Cardiac fibroblast (primary cell): Measurements from ENCODE around the gene HMGN4.
"Not testable (repeated sequence)": the region's sequence is repeated elsewhere in the genome, so short reads cannot be mapped to it uniquely, and the experiment has no call there.

ENCODE experiments used
- DNase-seq, 2 donors: peaks; one replicate each; pipeline versions ENCODE4 v3.0.0 to v3.0.0-alpha.2; 2010; ENCODE audit warnings: low read depth in 2 of 2
- H3K4me3 ChIP-seq, 2 donors: replicated peaks in 1 of 2; 1 replicate in 1 of 2; 2 replicates in 1 of 2; pipeline ENCODE4 v1.5.1; 2011; ENCODE audit warnings: low read depth in 2 of 2, low read length in 2 of 2, mild to moderate bottlenecking in 2 of 2, moderate library complexity in 1 of 2
- CTCF ChIP-seq: IDR thresholded peaks from one replicate; pipeline ENCODE4 v1.5.1; 2011; ENCODE audit warnings: low read depth, mild to moderate bottlenecking, low read length, inconsistent platforms

Gene HMGN4

GRCh38 chr6:26541579-26541978 is 3.4 kb downstream of the HMGN4 start:
- H3K4me3 ChIP-seq = no peak overlapping the region
- TF ChIP-seq CTCF = no peak

GRCh38 chr6:26543953-26544352 is 5.8 kb downstream of the HMGN4 start:
- peak; percentile 51 for TF ChIP-seq CTCF
- DNase-seq = peak; percentile 45 to 50
- H3K4me3 ChIP-seq = no peak overlapping the region

More at GRCh38 chr6:26541579-26541978, 3.4 kb downstream of the HMGN4 start:
- DNase-seq = no peak

- DNase-seq = no peak
- no peak for TF ChIP-seq CTCF
- no peak overlapping the region for H3K4me3 ChIP-seq
Measured at GRCh38 chr6:26544473-26544872, 6.3 kb downstream of the HMGN4 start.

- H3K4me3 ChIP-seq = no peak overlapping the region
- no peak for TF ChIP-seq CTCF
- DNase-seq = no peak
Measured at GRCh38 chr6:26545627-26546026, 7.5 kb downstream of the HMGN4 start.

GRCh38 chr6:26547363-26547762 is 9.2 kb downstream of the HMGN4 start:
- not testable (repeated sequence) for H3K4me3 ChIP-seq, DNase-seq

GRCh38 chr6:26550250-26550993 is 12.3 kb downstream of the HMGN4 start:
- peak overlapping the region; percentile 51 to 58 for H3K4me3 ChIP-seq
- peak; percentile 63 to 64 for DNase-seq
- no peak for TF ChIP-seq CTCF

GRCh38 chr6:26552205-26552604 is 14.0 kb downstream of the HMGN4 start:
- peak in 1 of 2 donors; percentile 11 for DNase-seq
- H3K4me3 ChIP-seq = no peak overlapping the region
- TF ChIP-seq CTCF = no peak
